ENCODE results near the gene KLRC4.

DNA sequence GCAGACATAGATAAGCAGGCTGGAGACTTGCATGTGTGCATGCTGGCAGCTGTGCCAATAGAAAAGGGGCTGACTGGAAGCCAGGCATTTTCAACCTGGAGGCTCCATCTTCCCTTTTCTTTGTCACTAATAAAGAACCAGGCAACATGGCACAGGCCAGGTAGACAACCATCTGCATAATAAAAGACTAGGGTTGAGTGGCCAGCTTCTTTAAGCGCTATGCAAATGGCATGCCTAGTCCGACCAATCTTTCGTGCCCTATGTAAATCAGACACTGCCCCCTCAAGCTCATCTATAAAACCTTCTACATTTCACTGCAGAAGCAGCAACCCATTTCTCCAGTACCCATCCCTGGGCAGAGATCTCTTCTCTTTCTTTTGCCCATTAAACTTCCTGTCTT is 48.2 kb upstream of the KLRC4 start:
- TF ChIP-seq, protein P1, sequence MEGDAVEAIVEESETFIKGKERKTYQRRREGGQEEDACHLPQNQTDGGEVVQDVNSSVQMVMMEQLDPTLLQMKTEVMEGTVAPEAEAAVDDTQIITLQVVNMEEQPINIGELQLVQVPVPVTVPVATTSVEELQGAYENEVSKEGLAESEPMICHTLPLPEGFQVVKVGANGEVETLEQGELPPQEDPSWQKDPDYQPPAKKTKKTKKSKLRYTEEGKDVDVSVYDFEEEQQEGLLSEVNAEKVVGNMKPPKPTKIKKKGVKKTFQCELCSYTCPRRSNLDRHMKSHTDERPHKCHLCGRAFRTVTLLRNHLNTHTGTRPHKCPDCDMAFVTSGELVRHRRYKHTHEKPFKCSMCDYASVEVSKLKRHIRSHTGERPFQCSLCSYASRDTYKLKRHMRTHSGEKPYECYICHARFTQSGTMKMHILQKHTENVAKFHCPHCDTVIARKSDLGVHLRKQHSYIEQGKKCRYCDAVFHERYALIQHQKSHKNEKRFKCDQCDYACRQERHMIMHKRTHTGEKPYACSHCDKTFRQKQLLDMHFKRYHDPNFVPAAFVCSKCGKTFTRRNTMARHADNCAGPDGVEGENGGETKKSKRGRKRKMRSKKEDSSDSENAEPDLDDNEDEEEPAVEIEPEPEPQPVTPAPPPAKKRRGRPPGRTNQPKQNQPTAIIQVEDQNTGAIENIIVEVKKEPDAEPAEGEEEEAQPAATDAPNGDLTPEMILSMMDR (IDR thresholded peaks at IDR 0.05 in 4 of 5, conservative IDR thresholded peaks at IDR 0.05 in 1 of 5) = no peak
- TF ChIP-seq POLR2A (IDR thresholded peaks at IDR 0.05) = no peak
